PC-3 (cell line): ENCODE measurements around the gene FAM168A.

Experiments used
- EZH2phosphoT487 ChIP-seq: fragments of 300-600 bp; sonication (generic); IDR thresholded peaks from 2 replicates; pipeline ENCODE4 v1.6.1; 2018; ENCODE audit warnings: mild to moderate bottlenecking, antibody characterized with exemption, low read length, borderline replicate concordance
- TF ChIP-seq, protein P1 (sequence below): fragments of 300-600 bp; sonication (generic); conservative IDR thresholded peaks from 2 replicates; pipeline ENCODE4 v1.5.1; 2017; ENCODE audit warnings: antibody characterized with exemption, low read depth, mild to moderate bottlenecking, low read length

DNA sequence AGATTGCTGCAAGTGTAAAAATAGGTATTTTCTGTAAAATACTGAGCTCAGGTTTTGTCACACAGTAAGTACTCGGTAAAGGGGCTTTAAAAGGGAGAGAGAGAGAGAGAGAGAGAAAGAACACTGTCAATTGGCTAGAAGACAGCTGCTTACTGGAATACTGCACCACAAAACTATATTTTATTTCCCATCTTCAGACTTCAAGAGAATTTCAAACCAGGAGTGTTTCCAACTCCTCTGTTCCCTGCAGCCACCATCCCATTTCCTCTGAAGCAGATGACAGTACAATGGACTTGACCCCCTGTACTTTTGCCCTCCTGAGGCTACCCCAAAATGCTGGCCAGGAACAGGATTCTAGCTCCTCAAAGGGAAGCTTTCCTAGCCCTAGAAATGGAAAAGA, 132.0 kb downstream of the FAM168A start:
- TF ChIP-seq, protein P1, sequence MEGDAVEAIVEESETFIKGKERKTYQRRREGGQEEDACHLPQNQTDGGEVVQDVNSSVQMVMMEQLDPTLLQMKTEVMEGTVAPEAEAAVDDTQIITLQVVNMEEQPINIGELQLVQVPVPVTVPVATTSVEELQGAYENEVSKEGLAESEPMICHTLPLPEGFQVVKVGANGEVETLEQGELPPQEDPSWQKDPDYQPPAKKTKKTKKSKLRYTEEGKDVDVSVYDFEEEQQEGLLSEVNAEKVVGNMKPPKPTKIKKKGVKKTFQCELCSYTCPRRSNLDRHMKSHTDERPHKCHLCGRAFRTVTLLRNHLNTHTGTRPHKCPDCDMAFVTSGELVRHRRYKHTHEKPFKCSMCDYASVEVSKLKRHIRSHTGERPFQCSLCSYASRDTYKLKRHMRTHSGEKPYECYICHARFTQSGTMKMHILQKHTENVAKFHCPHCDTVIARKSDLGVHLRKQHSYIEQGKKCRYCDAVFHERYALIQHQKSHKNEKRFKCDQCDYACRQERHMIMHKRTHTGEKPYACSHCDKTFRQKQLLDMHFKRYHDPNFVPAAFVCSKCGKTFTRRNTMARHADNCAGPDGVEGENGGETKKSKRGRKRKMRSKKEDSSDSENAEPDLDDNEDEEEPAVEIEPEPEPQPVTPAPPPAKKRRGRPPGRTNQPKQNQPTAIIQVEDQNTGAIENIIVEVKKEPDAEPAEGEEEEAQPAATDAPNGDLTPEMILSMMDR: no peak
- no peak for TF ChIP-seq EZH2phosphoT487
